Peyer's patch (tissue), 4 donors: ENCODE data around the gene RUNX3.

ENCODE experiments used
- POLR2A ChIP-seq, 2 donors: fragments of 450-650 bp; IDR thresholded peaks; one replicate each; pipeline ENCODE4 v1.5.1; 2017; ENCODE audit warnings: antibody characterized with exemption in 2 of 2, mild to moderate bottlenecking in 2 of 2, moderate library complexity in 2 of 2
- TF ChIP-seq, protein P1 (sequence below), 6 experiments: fragments of 450-650 bp in 4 of 6; fragments of 200-600 bp in 2 of 6; sonication (generic) in 1 of 6; IDR thresholded peaks; one replicate each; pipeline ENCODE4 v1.5.1; 2017 to 2019; ENCODE audit warnings: antibody characterized with exemption in 6 of 6, mild to moderate bottlenecking in 3 of 6, moderate library complexity in 1 of 6

DNA sequence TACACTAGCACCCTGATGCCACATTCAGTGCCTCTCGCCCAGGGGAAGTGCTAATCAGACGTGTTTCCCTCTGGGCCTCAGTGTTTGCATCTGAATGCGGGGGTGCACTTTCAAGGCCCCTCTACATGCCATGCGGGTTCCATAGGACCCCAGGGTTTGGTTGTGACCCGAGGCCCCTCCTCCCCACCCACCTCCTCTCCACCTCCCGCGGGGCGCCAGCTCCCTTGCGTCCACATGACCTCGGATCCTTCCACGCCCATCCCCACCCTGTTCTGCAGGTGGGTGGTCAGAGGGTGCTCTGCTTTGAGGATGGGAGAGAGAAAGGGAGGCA lies 5.1 kb upstream of the RUNX3 start:
- no peak for TF ChIP-seq POLR2A (IDR thresholded peaks at IDR 0.05)
- TF ChIP-seq, protein P1, sequence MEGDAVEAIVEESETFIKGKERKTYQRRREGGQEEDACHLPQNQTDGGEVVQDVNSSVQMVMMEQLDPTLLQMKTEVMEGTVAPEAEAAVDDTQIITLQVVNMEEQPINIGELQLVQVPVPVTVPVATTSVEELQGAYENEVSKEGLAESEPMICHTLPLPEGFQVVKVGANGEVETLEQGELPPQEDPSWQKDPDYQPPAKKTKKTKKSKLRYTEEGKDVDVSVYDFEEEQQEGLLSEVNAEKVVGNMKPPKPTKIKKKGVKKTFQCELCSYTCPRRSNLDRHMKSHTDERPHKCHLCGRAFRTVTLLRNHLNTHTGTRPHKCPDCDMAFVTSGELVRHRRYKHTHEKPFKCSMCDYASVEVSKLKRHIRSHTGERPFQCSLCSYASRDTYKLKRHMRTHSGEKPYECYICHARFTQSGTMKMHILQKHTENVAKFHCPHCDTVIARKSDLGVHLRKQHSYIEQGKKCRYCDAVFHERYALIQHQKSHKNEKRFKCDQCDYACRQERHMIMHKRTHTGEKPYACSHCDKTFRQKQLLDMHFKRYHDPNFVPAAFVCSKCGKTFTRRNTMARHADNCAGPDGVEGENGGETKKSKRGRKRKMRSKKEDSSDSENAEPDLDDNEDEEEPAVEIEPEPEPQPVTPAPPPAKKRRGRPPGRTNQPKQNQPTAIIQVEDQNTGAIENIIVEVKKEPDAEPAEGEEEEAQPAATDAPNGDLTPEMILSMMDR (IDR thresholded peaks at IDR 0.05): no peak
